HG02852 (cell line): ENCODE data around the gene DOCK4.

Experiments used
- ATAC-seq: cut with Tn5 transposase; IDR thresholded peaks from one replicate; pipeline ENCODE4 v1.9.1; 2021; ENCODE audit warnings: mild to moderate bottlenecking, moderate library complexity; ENCODE audit not compliant: unreplicated experiment

Gene DOCK4

DNA sequence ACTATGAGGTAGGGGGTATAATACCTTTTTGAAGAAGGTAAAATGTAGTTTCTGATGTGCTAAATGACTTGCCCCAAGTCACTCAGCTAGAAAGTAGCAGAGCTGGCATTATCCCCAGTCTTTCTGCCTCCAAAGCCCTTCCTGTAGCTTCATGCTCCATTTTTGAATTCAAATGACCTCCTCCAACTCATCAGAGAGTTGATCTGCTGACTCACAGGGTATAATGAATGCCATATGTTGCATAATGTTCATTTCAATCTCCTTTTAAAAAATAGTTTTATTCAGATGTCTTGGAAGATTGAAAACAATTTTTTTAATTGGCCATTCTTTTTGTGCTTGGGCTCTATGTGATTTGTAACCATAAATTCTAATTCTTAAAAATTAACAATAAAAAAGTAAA lies 371.1 kb downstream of the DOCK4 start:
- ATAC-seq, result no peak

- ATAC-seq, result no peak
Observed at GRCh38 chr7:111834367-111834766, 371.8 kb downstream of the DOCK4 start.

- ATAC-seq, result no peak
Observed at GRCh38 chr7:111833466-111833865, 372.7 kb downstream of the DOCK4 start.

GRCh38 chr7:111832174-111832573 lies 374.0 kb downstream of the DOCK4 start:
- ATAC-seq, result no peak

- no peak for ATAC-seq
Observed at GRCh38 chr7:111829221-111829620, 377.0 kb downstream of the DOCK4 start.

DNA sequence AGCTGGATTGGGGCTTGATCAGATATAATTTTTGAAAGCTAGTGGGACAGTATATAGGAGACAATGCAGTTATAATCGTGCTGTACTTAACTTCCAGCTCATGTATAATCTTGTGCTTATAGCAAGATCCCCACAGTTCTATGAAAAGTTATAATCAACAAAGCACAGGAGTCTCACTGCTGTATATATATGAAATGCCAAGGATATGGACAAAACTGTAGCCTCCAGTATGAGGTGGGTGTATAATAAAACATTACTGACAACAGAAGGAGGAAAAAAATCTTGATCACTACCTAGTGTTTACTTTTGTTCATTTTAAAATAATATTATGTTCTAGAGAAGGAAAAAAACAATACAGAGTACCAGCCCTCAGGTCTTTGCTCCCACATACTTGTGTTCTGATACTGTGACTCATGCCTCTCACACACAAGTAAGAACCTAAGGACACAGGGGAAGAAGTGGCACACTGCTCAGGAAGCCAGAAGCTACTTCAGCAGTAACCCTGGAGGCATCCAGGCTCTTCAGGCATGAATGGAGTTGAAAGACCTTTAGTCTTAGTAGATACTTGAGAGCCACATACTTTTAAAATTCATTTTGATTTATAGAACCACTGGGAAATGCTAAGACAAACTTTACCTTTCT lies 378.2 kb downstream of the DOCK4 start:
- ATAC-seq, result no peak

DNA sequence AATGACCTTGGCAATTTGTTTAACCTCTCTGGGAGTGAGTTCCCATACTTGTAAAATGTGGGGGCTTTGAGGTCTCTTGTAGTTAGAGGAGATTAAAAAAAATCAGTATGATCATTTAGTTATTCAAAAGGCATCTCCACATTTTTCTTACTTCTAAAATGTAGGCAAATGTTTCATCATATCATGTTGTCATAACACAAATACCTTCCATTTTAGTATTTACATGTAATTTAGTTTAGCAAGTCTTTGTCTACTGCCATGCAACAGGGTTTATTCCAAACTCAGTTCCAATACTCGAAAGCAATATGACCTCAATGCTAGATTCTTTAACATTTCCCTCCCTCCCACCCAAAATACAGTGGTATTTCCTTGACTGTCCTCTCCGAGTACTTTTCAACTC lies 381.2 kb downstream of the DOCK4 start:
- ATAC-seq, result no peak

GRCh38 chr7:111823826-111824225 lies 382.4 kb downstream of the DOCK4 start:
- ATAC-seq, result no peak

GRCh38 chr7:111821046-111821445 lies 385.2 kb downstream of the DOCK4 start:
- no peak for ATAC-seq

- ATAC-seq, result no peak
Observed at GRCh38 chr7:111820621-111821020, 385.6 kb downstream of the DOCK4 start.

- no peak for ATAC-seq
Observed at GRCh38 chr7:111820121-111820520, 386.1 kb downstream of the DOCK4 start.

DNA sequence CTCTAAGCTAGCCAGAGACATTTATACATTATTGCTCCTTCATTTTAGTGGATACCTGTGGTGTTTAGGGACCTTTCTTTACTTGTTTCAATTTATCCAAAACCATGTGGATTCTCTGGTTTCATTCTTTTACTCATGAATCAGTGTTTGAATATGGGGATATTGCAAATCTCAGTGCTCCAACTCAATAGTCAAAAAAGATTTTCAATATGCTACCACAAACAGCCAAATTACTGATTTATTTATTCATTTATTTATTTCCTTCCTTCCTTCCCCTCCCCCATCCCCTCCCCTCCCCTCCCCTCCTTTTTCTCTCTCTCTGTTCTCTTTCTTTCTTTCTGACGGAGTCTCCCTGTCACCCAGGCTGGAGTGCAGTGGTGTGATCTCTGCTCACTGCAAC lies 390.8 kb downstream of the DOCK4 start:
- ATAC-seq, result no peak

GRCh38 chr7:111813306-111813705 lies 392.9 kb downstream of the DOCK4 start:
- ATAC-seq, result no peak

DNA sequence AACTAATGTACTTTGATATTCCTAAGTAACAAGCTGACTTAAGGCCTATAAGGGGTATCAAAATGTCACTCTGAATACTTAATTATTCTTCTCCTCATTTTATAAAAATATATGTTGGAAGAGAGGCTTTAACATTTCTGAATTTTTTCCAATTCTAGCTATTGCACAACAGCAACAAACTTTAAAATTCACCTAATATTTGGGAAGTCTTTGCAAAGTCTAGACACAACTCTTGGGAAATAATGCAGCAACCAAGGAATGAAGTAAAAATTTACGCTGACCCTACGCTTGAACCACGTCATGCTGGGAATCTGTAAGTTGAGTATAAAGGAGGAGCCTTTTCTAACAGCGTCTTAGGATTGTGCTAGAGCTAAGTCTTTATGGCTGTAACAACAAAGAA lies 400.0 kb downstream of the DOCK4 start:
- no peak for ATAC-seq

- ATAC-seq, result no peak
Observed at GRCh38 chr7:111803015-111803758, 403.0 kb downstream of the DOCK4 start.

DNA sequence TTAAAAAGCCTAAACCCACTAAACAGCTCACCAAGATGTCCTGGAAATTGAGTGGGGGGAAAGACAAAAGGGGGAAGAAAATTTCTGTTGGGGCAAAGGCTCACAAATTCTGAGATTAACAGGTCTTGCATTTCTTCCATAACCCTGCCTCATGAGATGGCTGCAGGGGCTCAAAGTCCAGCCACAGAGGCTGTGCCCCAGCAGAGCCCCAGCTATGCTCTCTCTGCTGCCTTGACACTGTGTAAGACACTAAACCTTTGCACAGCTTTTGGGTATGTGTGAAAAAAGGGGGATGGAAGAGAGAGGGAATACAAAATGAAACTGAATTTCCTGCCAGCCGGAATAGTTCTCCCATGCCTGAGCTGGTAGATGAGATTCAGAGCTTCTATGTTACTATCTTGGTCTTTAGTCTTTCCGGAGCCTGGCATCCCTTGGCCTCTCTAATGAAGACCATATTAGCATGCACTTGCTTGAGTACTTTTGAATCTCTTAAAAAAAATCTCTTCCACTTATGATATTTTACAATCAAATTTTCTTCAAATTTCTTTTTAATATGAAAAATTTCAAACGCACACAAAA lies 403.9 kb downstream of the DOCK4 start:
- no peak for ATAC-seq

GRCh38 chr7:111801277-111801676 lies 404.9 kb downstream of the DOCK4 start:
- ATAC-seq, result no peak

DNA sequence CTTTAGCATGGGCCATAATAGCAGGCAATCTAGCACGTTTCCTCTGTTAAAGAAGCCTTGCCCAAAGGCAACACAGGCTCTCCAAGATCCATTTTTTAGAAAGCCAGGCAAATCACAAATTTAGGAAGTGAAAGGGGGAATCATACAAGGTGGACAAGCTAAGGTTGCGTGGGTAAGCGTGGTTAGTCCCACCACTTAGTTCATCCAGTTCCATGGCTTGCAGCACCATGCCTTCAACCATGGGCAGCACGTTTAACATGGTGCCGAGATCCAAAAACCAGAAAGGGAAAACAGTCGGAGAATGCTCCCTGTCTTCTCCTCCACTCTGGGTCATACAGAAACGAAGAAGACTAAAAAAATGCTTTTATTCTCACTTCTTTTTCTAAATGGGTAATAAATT lies 409.5 kb downstream of the DOCK4 start:
- ATAC-seq, result no peak

GRCh38 chr7:111789870-111790269 lies 416.3 kb downstream of the DOCK4 start:
- ATAC-seq, result no peak

- ATAC-seq, result no peak
Observed at GRCh38 chr7:111789048-111789320, 417.2 kb downstream of the DOCK4 start.

DNA sequence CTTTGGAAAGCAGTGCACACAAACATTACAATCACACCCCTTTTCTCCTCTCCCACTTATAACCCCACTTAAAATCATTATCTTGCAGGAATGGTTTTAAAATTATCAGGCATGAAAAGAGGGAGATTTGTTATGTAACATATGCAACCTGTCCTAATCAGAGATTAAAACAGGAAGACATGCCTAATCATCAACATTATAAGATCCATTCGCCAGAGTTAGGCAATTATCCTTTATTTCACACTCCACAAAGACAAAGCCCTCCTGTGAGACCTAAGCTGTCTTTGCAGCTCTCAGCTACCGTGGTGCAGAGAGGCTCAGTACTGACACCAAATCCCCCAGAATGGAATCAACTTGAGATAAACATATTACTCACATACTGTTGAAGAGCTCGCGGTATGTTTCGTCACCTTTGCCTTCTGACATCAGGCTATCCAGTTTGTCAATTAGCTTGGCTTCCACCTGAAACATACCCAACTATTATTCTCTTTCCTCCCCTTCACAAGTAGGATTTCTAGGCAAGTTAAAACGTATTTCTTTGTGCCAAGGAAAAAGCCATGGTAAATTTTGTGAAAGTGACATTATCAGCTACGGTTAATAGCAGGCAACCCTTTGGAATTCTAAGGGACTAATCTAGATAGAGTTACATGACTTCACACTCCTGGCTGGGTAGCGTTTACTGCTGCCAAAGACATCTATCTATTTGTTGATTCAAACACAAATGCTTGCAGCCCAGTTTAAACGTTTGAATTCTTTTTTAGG lies 417.7 kb downstream of the DOCK4 start:
- no peak for ATAC-seq

DNA sequence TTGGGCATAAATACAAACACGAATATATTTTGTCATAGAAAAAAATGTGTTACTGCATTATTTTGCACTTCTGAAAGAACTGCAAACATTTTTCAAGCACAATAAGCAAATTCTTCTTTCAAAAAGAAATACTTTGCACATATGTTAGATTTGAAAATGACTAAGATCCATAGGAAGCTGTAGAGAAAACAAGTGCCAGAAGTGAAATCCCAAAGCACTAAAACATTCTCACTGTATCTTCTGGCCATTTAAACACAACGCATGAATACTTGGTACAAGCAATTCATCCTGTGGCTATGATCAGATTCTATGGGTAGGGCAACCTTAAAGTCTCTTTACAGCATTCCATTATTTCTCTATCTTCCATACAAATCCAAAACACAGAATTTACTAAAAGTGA lies 418.5 kb downstream of the DOCK4 start:
- ATAC-seq, result no peak
